GM19452 (cell line): ENCODE data around the gene CSF1.
A peak's percentile ranks its signal among the peaks of the same experiment; 100 is the strongest.

Source experiments
- ATAC-seq: cut with Tn5 transposase; IDR thresholded peaks from one replicate; pipeline ENCODE4 v1.9.1; 2021; ENCODE audit not compliant: unreplicated experiment

CSF1 gene

GRCh38 chr1:109901141-109901523 lies 9.5 kb upstream of the CSF1 start:
- no peak for ATAC-seq

GRCh38 chr1:109901524-109902145 lies 9.0 kb upstream of the CSF1 start:
- ATAC-seq: no peak

- no peak for ATAC-seq
Observed at GRCh38 chr1:109902204-109902985, 8.3 kb upstream of the CSF1 start.

GRCh38 chr1:109903376-109903930 lies 7.2 kb upstream of the CSF1 start:
- ATAC-seq: no peak

- ATAC-seq: no peak
Observed at GRCh38 chr1:109904105-109904817, 6.4 kb upstream of the CSF1 start.

GRCh38 chr1:109905491-109905890 lies 5.2 kb upstream of the CSF1 start:
- no peak for ATAC-seq

- ATAC-seq: peak; percentile 91
Observed at GRCh38 chr1:109906160-109906838, 4.3 kb upstream of the CSF1 start.

GRCh38 chr1:109906839-109907180 lies 3.8 kb upstream of the CSF1 start:
- ATAC-seq: no peak

GRCh38 chr1:109907190-109907774 lies 3.4 kb upstream of the CSF1 start:
- ATAC-seq: no peak

- ATAC-seq: no peak
Observed at GRCh38 chr1:109908836-109909235, 1.8 kb upstream of the CSF1 start.

GRCh38 chr1:109909561-109909960 lies 1.1 kb upstream of the CSF1 start:
- no peak for ATAC-seq

- no peak for ATAC-seq
Observed at GRCh38 chr1:109910963-109911798, 532 bp downstream of the CSF1 start.

GRCh38 chr1:109912214-109912861 lies 1.7 kb downstream of the CSF1 start:
- no peak for ATAC-seq

GRCh38 chr1:109912873-109913272 lies 2.2 kb downstream of the CSF1 start:
- ATAC-seq: no peak

- ATAC-seq: no peak
Observed at GRCh38 chr1:109913360-109913879, 2.8 kb downstream of the CSF1 start.

- no peak for ATAC-seq
Observed at GRCh38 chr1:109914587-109915240, 4.1 kb downstream of the CSF1 start.

GRCh38 chr1:109917051-109917767 lies 6.6 kb downstream of the CSF1 start:
- no peak for ATAC-seq
